ENCODE results near the gene RHOU. TPM values are rescaled to one million over a fixed set of nuclear protein-coding genes. Genes with fewer than 3 reads are reported as not detected.

RHOU gene
- total RNA-seq, 1 experiment from 2014 or later: not detected

GRCh38 chr1:228743405-228743804 lies 8.1 kb downstream of the RHOU start:
- Histone ChIP-seq H2AFZ (no peak overlapping the region), H4K20me1 (ENCODE audit: insufficient read depth) (no peaks in the 10 kb centered on the region)
- CTCF ChIA-PET: no interaction called here

GRCh38 chr1:228744356-228744755 lies 9.1 kb downstream of the RHOU start:
- BruUV-seq (replicated peaks): no TSS peak
- Histone ChIP-seq H3K27ac (no peak overlapping the region), H3K4me3 (no peak overlapping the region), H3K9me2 (ENCODE audit: insufficient read depth) (no peaks in the 10 kb centered on the region), H3K9me3 (ENCODE audit: insufficient read depth, low read depth) (no peaks in the 10 kb centered on the region), H3K79me2 (ENCODE audit: low read depth) (no peaks in the 10 kb centered on the region), H4K20me1 (ENCODE audit: insufficient read depth) (no peaks in the 10 kb centered on the region), H3K27me3 (ENCODE audit: insufficient read depth, low read depth) (peaks cover 96% of the 10 kb centered on the region), H3K4me1 (replicated peaks; ENCODE audit: insufficient read depth) (no peaks in the 10 kb centered on the region), H2AFZ (no peak overlapping the region), H3F3A (ENCODE audit: insufficient read depth, low read depth) (no peaks in the 10 kb centered on the region), H3K36me3 (ENCODE audit: low read depth) (no peaks in the 10 kb centered on the region), H3K4me2 (no peak overlapping the region)
- TF ChIP-seq EZH2 (IDR thresholded peaks at IDR 0.05; ENCODE audit: low read depth): no peak
- no peak for TF ChIP-seq CTCF (conservative IDR thresholded peaks at IDR 0.05)
- intact Hi-C loops (cut with micrococcal nuclease; ENCODE audit: unreplicated experiment): no loop called here
- CTCF ChIA-PET: no interaction called here
- POLR2A ChIA-PET (ENCODE audit: unreplicated experiment): interaction anchor here (0.7 kb wide), 1 partner anchor 7 kb away, joined by 5 read pairs; no protein-coding TSS in a partner anchor
- DNase-seq: no peak

More at GRCh38 chr1:228743405-228743804, 8.1 kb downstream of the RHOU start:
- Histone ChIP-seq H3K27ac (no peak overlapping the region), H3K27me3 (ENCODE audit: insufficient read depth, low read depth) (peaks cover 96% of the 10 kb centered on the region), H3K79me2 (ENCODE audit: low read depth) (no peaks in the 10 kb centered on the region), H3K4me3 (no peak overlapping the region), H3K4me1 (replicated peaks; ENCODE audit: insufficient read depth) (no peaks in the 10 kb centered on the region), H3K9me2 (ENCODE audit: insufficient read depth) (no peaks in the 10 kb centered on the region), H3K36me3 (ENCODE audit: low read depth) (no peaks in the 10 kb centered on the region), H3K9me3 (ENCODE audit: insufficient read depth, low read depth) (no peaks in the 10 kb centered on the region), H3F3A (ENCODE audit: insufficient read depth, low read depth) (no peaks in the 10 kb centered on the region), H3K4me2 (no peak overlapping the region)
- DNase-seq: no peak
- intact Hi-C loops (cut with micrococcal nuclease; ENCODE audit: unreplicated experiment): no loop called here
- no TSS peak for BruUV-seq (replicated peaks)
- POLR2A ChIA-PET (ENCODE audit: unreplicated experiment): interaction anchor here (0.7 kb wide), 1 partner anchor 8 kb away, joined by 5 read pairs; no protein-coding TSS in a partner anchor
- TF ChIP-seq CTCF (conservative IDR thresholded peaks at IDR 0.05) (no peak), EZH2 (IDR thresholded peaks at IDR 0.05; ENCODE audit: low read depth) (no peak)

GRCh38 chr1:228744918-228745317 lies 9.6 kb downstream of the RHOU start:
- Histone ChIP-seq H3K79me2 (ENCODE audit: low read depth) (no peaks in the 10 kb centered on the region), H3K27ac (no peak overlapping the region), H4K20me1 (ENCODE audit: insufficient read depth) (no peaks in the 10 kb centered on the region), H3K9me3 (ENCODE audit: insufficient read depth, low read depth) (no peaks in the 10 kb centered on the region), H3K4me1 (replicated peaks; ENCODE audit: insufficient read depth) (no peaks in the 10 kb centered on the region), H3K9me2 (ENCODE audit: insufficient read depth) (no peaks in the 10 kb centered on the region), H3K4me2 (no peak overlapping the region), H3K4me3 (no peak overlapping the region), H3K36me3 (ENCODE audit: low read depth) (no peaks in the 10 kb centered on the region), H3F3A (ENCODE audit: insufficient read depth, low read depth) (no peaks in the 10 kb centered on the region), H2AFZ (no peak overlapping the region), H3K27me3 (ENCODE audit: insufficient read depth, low read depth) (peaks cover 94% of the 10 kb centered on the region)
- BruUV-seq (replicated peaks): no TSS peak
- ChIA-PET CTCF (no interaction called here), POLR2A (ENCODE audit: unreplicated experiment) (no interaction called here)
- TF ChIP-seq EZH2 (IDR thresholded peaks at IDR 0.05; ENCODE audit: low read depth) (no peak), CTCF (conservative IDR thresholded peaks at IDR 0.05) (no peak)
- no peak for DNase-seq
- intact Hi-C loops (cut with micrococcal nuclease; ENCODE audit: unreplicated experiment): no loop called here
